RWPE2 (cell line): ENCODE measurements around the gene POU2F3.

ENCODE experiments used
- ATAC-seq: fragments of 200-7000 bp; cut with Tn5 transposase; 3 replicates; pipeline ENCODE4 v1.9.1; 2021; ENCODE audit warnings: low read depth
- DNase-seq: peaks from one replicate; pipeline ENCODE4 v3.0.0-alpha.2; 2020; ENCODE audit warnings: low spot score
- H3K27ac ChIP-seq: fragments of 450-650 bp; 2 replicates; pipeline ENCODE4 v1.5.1; 2017; ENCODE audit warnings: mild to moderate bottlenecking; ENCODE audit not compliant: poor library complexity, severe bottlenecking
- H3K27me3 ChIP-seq: fragments of 250-450 bp; sonication (Bioruptor Pico); 2 replicates; pipeline ENCODE4 v1.5.1; 2021; ENCODE audit warnings: mild to moderate bottlenecking, moderate library complexity; ENCODE audit not compliant: insufficient read depth, poor library complexity, severe bottlenecking
- H3K36me3 ChIP-seq: fragments of 250-450 bp; sonication (Bioruptor Pico); 2 replicates; pipeline ENCODE4 v1.5.1; 2020; ENCODE audit warnings: low read depth, mild to moderate bottlenecking, moderate library complexity
- H3K4me1 ChIP-seq: fragments of 250-450 bp; sonication (Bioruptor Pico); 2 replicates; pipeline ENCODE4 v1.5.1; 2021; ENCODE audit warnings: mild to moderate bottlenecking, moderate library complexity; ENCODE audit not compliant: insufficient read depth, poor library complexity, severe bottlenecking
- H3K4me3 ChIP-seq: fragments of 250-450 bp; sonication (Bioruptor Pico); 2 replicates; pipeline ENCODE4 v1.5.1; 2021; ENCODE audit warnings: mild to moderate bottlenecking, moderate library complexity; ENCODE audit not compliant: severe bottlenecking
- H3K9me3 ChIP-seq: fragments of 250-450 bp; sonication (Bioruptor Pico); 2 replicates; pipeline ENCODE4 v1.5.1; 2021; ENCODE audit warnings: mild to moderate bottlenecking, moderate library complexity; ENCODE audit not compliant: severe bottlenecking
- CTCF ChIP-seq: fragments of 450-650 bp; IDR thresholded peaks from one replicate; pipeline ENCODE4 v1.5.1; 2017; ENCODE audit warnings: mild to moderate bottlenecking, moderate library complexity; ENCODE audit not compliant: poor library complexity, severe bottlenecking

POU2F3 gene

GRCh38 chr11:120218695-120219033 lies 21.3 kb upstream of the POU2F3 start:
- ATAC-seq, result no peak
- no peaks in the 10 kb centered on the region for H3K4me1 ChIP-seq
- TF ChIP-seq CTCF, result no peak
- no peak overlapping the region for H3K4me3 ChIP-seq
- H3K27me3 ChIP-seq, result no peaks in the 10 kb centered on the region
- no peaks in the 10 kb centered on the region for H3K9me3 ChIP-seq
- no peaks in the 10 kb centered on the region for H3K36me3 ChIP-seq
- H3K27ac ChIP-seq, result no peak overlapping the region
- DNase-seq, result no peak

GRCh38 chr11:120219232-120219937 lies 20.6 kb upstream of the POU2F3 start:
- Histone ChIP-seq H3K36me3 (no peaks in the 10 kb centered on the region), H3K9me3 (no peaks in the 10 kb centered on the region), H3K27ac (no peak overlapping the region), H3K4me3 (no peak overlapping the region), H3K27me3 (no peaks in the 10 kb centered on the region), H3K4me1 (no peaks in the 10 kb centered on the region)
- TF ChIP-seq CTCF, result no peak
- no peak for ATAC-seq
- DNase-seq, result no peak

- ATAC-seq (no peak), DNase-seq (no peak)
- TF ChIP-seq CTCF, result no peak
- Histone ChIP-seq H3K9me3 (no peaks in the 10 kb centered on the region), H3K27ac (no peak overlapping the region), H3K4me1 (no peaks in the 10 kb centered on the region), H3K36me3 (no peaks in the 10 kb centered on the region), H3K27me3 (no peaks in the 10 kb centered on the region), H3K4me3 (no peak overlapping the region)
Observed at GRCh38 chr11:120219938-120220746, 19.8 kb upstream of the POU2F3 start.

GRCh38 chr11:120220747-120221037 lies 19.2 kb upstream of the POU2F3 start:
- H3K4me3 ChIP-seq, result no peak overlapping the region
- no peak for ATAC-seq
- no peaks in the 10 kb centered on the region for H3K36me3 ChIP-seq
- no peaks in the 10 kb centered on the region for H3K9me3 ChIP-seq
- no peak overlapping the region for H3K27ac ChIP-seq
- no peak for TF ChIP-seq CTCF
- H3K4me1 ChIP-seq, result no peaks in the 10 kb centered on the region
- no peak for DNase-seq
- no peaks in the 10 kb centered on the region for H3K27me3 ChIP-seq
